ENCODE data around the gene APOL1.
"Not testable (repeated sequence)": the region's sequence is repeated elsewhere in the genome, so short reads cannot be mapped to it uniquely, and the experiment has no call there.

The APOL1 gene

GRCh38 chr22:36258701-36259614, 6.0 kb downstream of the APOL1 start:
- DNase-seq: peak; percentile 53 to 64
- TF ChIP-seq POLR2A (IDR thresholded peaks at IDR 0.05; ENCODE audit: low read length): no peak
- no peak for TF ChIP-seq GATA1 (IDR thresholded peaks at IDR 0.05; ENCODE audit: low read depth, low read length)

GRCh38 chr22:36259615-36260300, 6.8 kb downstream of the APOL1 start:
- no peak for DNase-seq
- TF ChIP-seq POLR2A (IDR thresholded peaks at IDR 0.05; ENCODE audit: low read length) (no peak), GATA1 (IDR thresholded peaks at IDR 0.05; ENCODE audit: low read depth, low read length) (no peak)

- DNase-seq: not testable (repeated sequence)
Measured at GRCh38 chr22:36261675-36262074, 8.7 kb downstream of the APOL1 start.

GRCh38 chr22:36262307-36262706, 9.4 kb downstream of the APOL1 start:
- DNase-seq: not testable (repeated sequence)

GRCh38 chr22:36263216-36263673, 10.3 kb downstream of the APOL1 start:
- peak in 1 of 2 experiments; percentile 24 for DNase-seq

GRCh38 chr22:36263886-36264664, 11.1 kb downstream of the APOL1 start:
- peak; percentile 34 to 41 for DNase-seq

GRCh38 chr22:36267058-36267457, 14.1 kb downstream of the APOL1 start:
- DNase-seq: no peak
- no peak for TF ChIP-seq GATA1 (IDR thresholded peaks at IDR 0.05; ENCODE audit: low read depth, low read length)

- no peak for DNase-seq
- no peak for TF ChIP-seq POLR2A (IDR thresholded peaks at IDR 0.05; ENCODE audit: low read length)
- TF ChIP-seq GATA1 (IDR thresholded peaks at IDR 0.05; ENCODE audit: low read depth, low read length): no peak
Measured at GRCh38 chr22:36267896-36268485, 15.1 kb downstream of the APOL1 start.

GRCh38 chr22:36271231-36271630, 18.3 kb downstream of the APOL1 start:
- not testable (repeated sequence) for DNase-seq

- not testable (repeated sequence) for DNase-seq
Measured at GRCh38 chr22:36271951-36272350, 19.0 kb downstream of the APOL1 start.

GRCh38 chr22:36274531-36274930, 21.6 kb downstream of the APOL1 start:
- DNase-seq: no peak
- TF ChIP-seq POLR2A (IDR thresholded peaks at IDR 0.05; ENCODE audit: low read length) (no peak), GATA1 (IDR thresholded peaks at IDR 0.05; ENCODE audit: low read depth, low read length) (no peak)

- peak; percentile 75 to 81 for DNase-seq
- TF ChIP-seq POLR2A (IDR thresholded peaks at IDR 0.05; ENCODE audit: low read length): no peak
- TF ChIP-seq GATA1 (IDR thresholded peaks at IDR 0.05; ENCODE audit: low read depth, low read length): no peak
Measured at GRCh38 chr22:36277482-36278291, 24.8 kb downstream of the APOL1 start.

GRCh38 chr22:36279219-36279666, 26.3 kb downstream of the APOL1 start:
- DNase-seq: no peak
- no peak for TF ChIP-seq GATA1 (IDR thresholded peaks at IDR 0.05; ENCODE audit: low read depth, low read length)
- TF ChIP-seq POLR2A (IDR thresholded peaks at IDR 0.05; ENCODE audit: low read length): no peak

- no peak for DNase-seq
- TF ChIP-seq GATA1 (IDR thresholded peaks at IDR 0.05; ENCODE audit: low read depth, low read length) (no peak), POLR2A (IDR thresholded peaks at IDR 0.05; ENCODE audit: low read length) (no peak)
Measured at GRCh38 chr22:36280379-36280778, 27.4 kb downstream of the APOL1 start.
